NCI-H187 treated with DMSO at 0.1 percent for 48 hours (cell line): ENCODE results near the gene PTPRE.

Experiments used
- DNase-seq: peaks from one replicate; lab custom pipeline; 2025; lab: John Stamatoyannopoulos, UW

Gene PTPRE

GRCh38 chr10:128046156-128046952, 139.5 kb downstream of the PTPRE start:
- no peak for DNase-seq

- DNase-seq, result no peak
Measured at GRCh38 chr10:128046953-128047290, 140.0 kb downstream of the PTPRE start.

GRCh38 chr10:128047351-128047750, 140.4 kb downstream of the PTPRE start:
- DNase-seq, result no peak

- no peak for DNase-seq
Measured at GRCh38 chr10:128047991-128048818, 141.3 kb downstream of the PTPRE start.

- no peak for DNase-seq
Measured at GRCh38 chr10:128048819-128049210, 141.9 kb downstream of the PTPRE start.

GRCh38 chr10:128049226-128050120, 142.6 kb downstream of the PTPRE start:
- DNase-seq, result no peak

- no peak for DNase-seq
Measured at GRCh38 chr10:128050121-128050516, 143.2 kb downstream of the PTPRE start.

GRCh38 chr10:128050936-128051335, 144.0 kb downstream of the PTPRE start:
- DNase-seq, result no peak

GRCh38 chr10:128051548-128051947, 144.6 kb downstream of the PTPRE start:
- DNase-seq, result no peak

- no peak for DNase-seq
Measured at GRCh38 chr10:128052696-128053095, 145.8 kb downstream of the PTPRE start.

GRCh38 chr10:128053356-128053755, 146.5 kb downstream of the PTPRE start:
- DNase-seq, result no peak

GRCh38 chr10:128054163-128054970, 147.5 kb downstream of the PTPRE start:
- no peak for DNase-seq

- DNase-seq, result no peak
Measured at GRCh38 chr10:128055061-128055868, 148.4 kb downstream of the PTPRE start.

GRCh38 chr10:128056303-128057050, 149.6 kb downstream of the PTPRE start:
- no peak for DNase-seq

- no peak for DNase-seq
Measured at GRCh38 chr10:128058106-128058749, 151.3 kb downstream of the PTPRE start.

GRCh38 chr10:128058750-128059134, 151.8 kb downstream of the PTPRE start:
- DNase-seq, result no peak

- no peak for DNase-seq
Measured at GRCh38 chr10:128059266-128059981, 152.5 kb downstream of the PTPRE start.

GRCh38 chr10:128059982-128060293, 153.0 kb downstream of the PTPRE start:
- no peak for DNase-seq
